Choroid plexus epithelial cell (primary cell): ENCODE results near the gene SLFN11.
"Not testable (repeated sequence)": the region's sequence is repeated elsewhere in the genome, so short reads cannot be mapped to it uniquely, and the experiment has no call there.

Experiments used
- DNase-seq: peaks from one replicate; pipeline ENCODE4 v3.0.0-alpha.2; 2010; ENCODE audit warnings: low read depth
- H3K4me3 ChIP-seq: 2 replicates; pipeline ENCODE4 v1.5.1; 2011; ENCODE audit warnings: low read depth, mild to moderate bottlenecking, control low read depth, low read length, moderate library complexity
- CTCF ChIP-seq: conservative IDR thresholded peaks from 2 replicates; pipeline ENCODE4 v1.5.1; 2011; ENCODE audit warnings: low read depth, mild to moderate bottlenecking, control low read depth, inconsistent platforms, low read length, moderate library complexity

Gene SLFN11

DNA sequence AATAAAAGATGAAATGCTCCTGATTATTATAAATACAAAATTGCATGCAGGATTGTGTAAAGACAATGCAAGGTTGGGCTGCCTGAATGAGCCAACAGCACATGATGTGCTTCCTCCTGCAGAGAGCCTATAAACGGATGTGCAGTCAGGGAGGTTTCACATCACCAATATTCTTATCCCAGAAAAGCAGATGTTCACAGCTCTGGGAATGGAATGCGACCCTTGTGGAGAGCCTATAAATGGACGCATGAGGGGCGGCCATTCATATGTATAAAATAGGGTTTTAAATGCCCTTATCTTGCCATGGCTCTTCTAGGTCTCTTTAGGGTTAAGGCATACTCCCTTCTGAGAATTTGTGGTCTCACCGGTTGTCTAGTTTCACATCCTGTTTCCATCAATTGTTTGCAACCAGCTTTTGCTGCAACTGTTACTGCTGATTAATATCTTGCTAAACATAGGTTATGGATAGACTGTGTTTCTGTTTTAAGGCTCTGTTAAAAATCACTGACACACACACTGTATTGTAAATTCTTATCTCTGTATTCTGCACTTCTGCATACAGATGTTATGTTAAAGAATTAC, 31.9 kb downstream of the SLFN11 start:
- no peak overlapping the region for H3K4me3 ChIP-seq
- DNase-seq, result no peak

GRCh38 chr17:35338230-35338629, 35.2 kb downstream of the SLFN11 start:
- H3K4me3 ChIP-seq, result no peak overlapping the region
- no peak for DNase-seq
- no peak for TF ChIP-seq CTCF

More for the DNA sequence above, 31.9 kb downstream of the SLFN11 start:
- no peak for TF ChIP-seq CTCF

- DNase-seq, result no peak
- H3K4me3 ChIP-seq, result no peak overlapping the region
- no peak for TF ChIP-seq CTCF
These were observed 36.1 kb downstream of the SLFN11 start for GRCh38 chr17:35337364-35337763.

DNA sequence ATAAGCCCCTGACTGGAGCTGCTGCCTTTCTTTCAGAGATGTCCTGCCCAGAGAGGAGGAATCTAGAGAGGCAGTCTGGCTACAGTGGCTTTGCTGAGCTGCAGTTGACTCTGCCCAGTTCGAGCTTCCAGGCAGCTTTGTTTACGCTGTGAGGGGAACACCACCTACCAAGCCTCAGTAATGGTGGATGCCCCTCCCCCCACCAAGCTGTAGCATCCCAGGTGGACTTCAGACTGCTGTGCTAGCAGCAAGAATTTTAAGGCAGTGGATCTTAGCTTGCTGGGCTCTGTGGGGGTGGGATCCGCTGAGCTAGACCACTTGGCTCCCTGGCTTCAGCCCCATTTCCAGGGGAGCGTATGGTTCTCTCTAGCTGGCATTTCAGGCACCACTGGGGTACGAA, 39.8 kb downstream of the SLFN11 start:
- not testable (repeated sequence) for DNase-seq, H3K4me3 ChIP-seq

- TF ChIP-seq CTCF, result no peak
- no peak for DNase-seq
- no peak overlapping the region for H3K4me3 ChIP-seq
These were observed 50.7 kb downstream of the SLFN11 start for GRCh38 chr17:35322749-35323148.

DNA sequence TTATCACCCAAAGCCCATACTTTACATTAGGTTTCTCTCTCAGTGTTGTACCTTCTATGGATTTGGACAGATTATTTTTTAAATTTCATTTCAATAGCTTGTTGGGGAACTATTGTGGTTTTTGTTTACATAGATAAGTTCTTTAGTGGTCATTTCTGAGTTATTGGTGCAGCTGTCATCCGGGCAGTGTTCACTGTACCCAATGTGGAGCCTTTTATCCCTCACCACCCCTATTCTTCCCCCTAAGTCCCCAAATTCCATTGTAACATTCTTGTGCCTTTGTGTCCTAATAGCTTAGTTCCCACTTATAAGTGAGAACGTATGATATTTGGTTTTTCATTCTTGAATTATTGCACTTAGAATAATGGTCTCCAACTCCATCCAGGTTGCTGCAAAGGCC, 57.5 kb downstream of the SLFN11 start:
- no peak for DNase-seq
- no peak for TF ChIP-seq CTCF

DNA sequence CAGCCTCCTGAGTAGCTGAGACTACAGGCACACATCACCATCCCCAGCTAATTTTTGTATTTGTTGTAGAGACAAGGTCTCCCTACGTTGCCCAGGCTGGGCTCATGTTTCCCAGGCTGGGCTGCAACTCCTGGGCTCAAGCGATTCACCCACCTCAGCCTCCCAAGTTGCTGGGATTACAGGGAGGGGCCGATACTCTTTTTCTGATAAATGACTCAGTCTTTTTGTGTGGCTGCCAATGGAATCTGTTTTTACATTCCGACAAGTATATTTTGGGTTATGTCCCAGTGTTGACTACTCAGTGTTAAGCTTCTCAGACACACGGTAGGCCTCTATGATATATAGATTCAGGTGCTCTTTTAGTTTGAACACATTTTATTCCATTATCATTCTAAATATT, 58.1 kb downstream of the SLFN11 start:
- no peak for TF ChIP-seq CTCF
- no peak overlapping the region for H3K4me3 ChIP-seq
- DNase-seq, result peak; percentile 91

More for the DNA sequence above, 57.5 kb downstream of the SLFN11 start:
- no peak overlapping the region for H3K4me3 ChIP-seq
